HG03108 (cell line): ENCODE measurements around the gene ALOX15.
"Not testable (repeated sequence)": the region's sequence is repeated elsewhere in the genome, so short reads cannot be mapped to it uniquely, and the experiment has no call there.

Experiments used
- ATAC-seq: cut with Tn5 transposase; IDR thresholded peaks from one replicate; pipeline ENCODE4 v1.9.1; 2021; ENCODE audit warnings: moderate library complexity; ENCODE audit not compliant: unreplicated experiment

Gene ALOX15

DNA sequence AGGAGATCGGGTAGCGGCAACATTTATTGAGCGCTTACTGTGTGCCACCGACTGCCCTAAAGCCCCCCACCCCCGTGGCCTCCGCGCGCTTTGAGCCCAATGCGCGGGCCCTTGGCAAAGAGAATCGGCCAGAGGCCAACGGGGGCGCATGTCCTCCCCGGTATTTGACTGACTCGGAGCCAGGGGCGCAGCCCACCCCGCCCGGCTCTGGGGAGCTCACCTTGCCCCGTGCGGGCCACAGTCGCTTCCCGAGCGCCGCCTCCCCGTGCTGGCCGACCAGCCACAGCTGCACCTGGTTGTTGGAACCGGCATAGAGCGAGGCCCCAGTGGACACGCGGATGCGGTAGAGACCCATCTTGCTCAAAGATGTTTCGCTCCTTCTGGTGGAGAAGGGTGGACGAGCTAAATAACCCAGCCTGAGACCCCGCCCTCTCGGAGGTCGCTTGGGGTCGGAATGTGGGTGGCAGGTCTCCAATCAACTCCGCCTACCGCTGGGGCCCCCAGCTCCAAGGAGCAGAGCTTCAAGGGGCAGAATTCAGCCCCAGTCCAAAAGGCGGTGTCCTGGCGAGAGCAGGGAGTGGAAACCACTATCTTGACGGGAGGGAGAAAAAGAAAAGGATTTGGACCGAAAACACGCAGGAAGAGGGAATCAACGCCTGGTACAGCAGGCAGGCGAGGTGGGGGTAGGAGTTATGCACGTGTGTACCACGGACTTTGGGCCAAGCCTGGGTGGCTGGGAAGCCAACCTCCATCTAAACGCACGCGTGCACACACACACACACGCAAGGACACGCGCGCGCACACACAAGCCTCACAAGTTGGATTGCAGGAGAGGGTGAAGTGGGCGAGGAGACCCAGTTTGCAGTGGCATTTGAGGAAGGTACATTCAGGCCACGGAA lies at the start of gene ALOX15:
Gene ALOX15 (minus strand): TSS at position 382 of the 899 bp plus-strand sequence. CDS start 27 bp downstream, at position 355.
- ATAC-seq, result no peak

GRCh38 chr17:4690745-4691144 lies 49.3 kb upstream of the ALOX15 start:
- no peak for ATAC-seq

DNA sequence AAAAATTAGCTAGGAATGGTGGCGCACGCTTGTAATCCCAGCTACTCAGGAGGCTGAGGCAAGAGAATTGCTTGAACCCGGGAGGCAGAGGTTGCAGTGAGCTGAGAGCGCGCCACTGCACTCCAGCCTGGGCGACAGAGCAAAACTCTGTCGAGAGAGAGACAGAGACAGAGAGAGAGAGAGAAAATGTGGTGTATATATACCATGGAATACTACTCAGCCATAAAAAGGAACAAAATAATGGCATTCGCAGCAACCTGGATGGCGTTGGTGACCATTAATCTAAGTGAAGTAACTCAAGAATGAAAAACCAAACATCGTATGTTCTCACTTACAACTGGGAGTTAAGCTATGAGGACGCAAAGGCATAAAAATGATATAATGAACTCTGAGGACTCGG lies 48.4 kb upstream of the ALOX15 start:
- not testable (repeated sequence) for ATAC-seq

DNA sequence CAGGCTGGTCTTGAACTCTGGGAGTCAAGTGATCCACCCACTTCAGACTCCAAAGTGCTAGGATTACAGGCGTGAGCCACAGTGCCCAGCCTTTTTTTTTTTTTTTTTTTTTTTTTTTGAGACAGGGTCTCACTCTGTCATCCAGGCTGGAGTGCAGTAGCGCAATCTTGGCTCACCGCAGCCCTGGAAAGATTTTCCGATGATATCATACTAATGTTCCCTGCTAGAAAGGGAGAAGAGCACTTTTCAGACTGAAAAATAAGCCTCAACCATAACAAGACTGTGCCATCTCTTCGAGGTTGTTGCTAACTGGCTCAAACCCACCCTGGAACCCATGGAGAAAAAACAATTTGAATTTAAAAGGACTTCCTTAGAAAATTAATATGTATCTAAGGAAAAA lies 42.3 kb upstream of the ALOX15 start:
- ATAC-seq, result not testable (repeated sequence)

DNA sequence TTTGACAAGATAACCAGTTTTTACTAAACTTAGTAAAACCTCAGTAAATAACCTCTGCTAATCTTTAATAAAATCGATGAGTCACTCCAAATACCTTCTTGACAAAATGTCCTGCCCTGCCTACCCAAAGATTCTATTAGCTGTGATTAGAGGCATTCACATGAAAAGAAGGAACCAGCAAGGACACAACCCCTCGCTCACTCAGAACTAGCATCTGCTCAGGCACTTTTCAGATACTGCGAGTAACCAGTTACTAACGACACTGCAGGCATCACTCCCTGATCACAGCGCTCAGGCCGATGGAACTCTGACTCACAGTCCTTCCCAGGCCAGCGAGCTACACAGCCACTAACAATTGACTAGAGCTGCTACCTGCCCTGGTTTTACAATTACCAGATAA lies 38.2 kb upstream of the ALOX15 start:
- no peak for ATAC-seq

GRCh38 chr17:4678448-4679026 lies 37.1 kb upstream of the ALOX15 start:
- no peak for ATAC-seq

- ATAC-seq, result no peak
Measured at GRCh38 chr17:4676791-4677190, 35.3 kb upstream of the ALOX15 start.

DNA sequence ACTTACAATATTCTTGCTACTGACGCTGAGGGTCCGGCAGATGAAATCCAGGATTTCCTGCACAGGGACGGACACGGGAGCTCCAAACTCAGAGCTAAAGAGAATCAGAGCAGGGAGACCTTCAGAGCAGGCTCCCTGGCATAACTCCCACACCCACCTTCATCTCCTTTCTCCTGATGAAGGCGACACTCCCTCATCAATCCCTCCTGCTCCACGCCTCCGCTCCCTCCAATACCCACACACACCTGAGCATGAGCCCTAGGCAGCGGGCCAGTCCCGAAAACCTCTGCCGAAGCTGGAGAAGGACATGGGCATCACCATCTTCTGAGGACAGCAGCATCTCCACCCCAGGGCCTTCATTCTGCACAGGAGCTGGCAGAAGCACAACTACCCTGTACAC lies 34.3 kb upstream of the ALOX15 start:
- no peak for ATAC-seq

GRCh38 chr17:4674685-4674998 lies 33.2 kb upstream of the ALOX15 start:
- ATAC-seq, result no peak

GRCh38 chr17:4673986-4674684 lies 32.7 kb upstream of the ALOX15 start:
- no peak for ATAC-seq

DNA sequence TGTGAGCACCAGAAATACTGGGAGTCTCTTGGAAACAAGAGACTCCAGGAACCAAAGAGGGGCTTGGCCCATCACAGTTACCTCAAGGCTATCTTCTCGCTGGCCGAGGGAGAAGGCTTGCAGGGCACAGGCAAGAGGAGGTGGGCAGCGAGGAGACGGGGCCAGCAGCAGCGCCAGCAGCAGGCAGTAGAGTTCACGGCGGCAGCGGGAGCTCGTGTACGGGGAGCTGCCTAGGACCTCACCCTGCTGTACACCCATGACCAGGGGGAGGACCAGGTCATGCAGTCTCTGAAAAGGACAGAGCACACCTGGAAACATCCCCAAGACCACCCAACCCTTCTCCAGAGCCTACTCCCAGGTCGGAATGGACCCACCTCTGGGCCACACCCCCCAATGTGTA lies 31.7 kb upstream of the ALOX15 start:
- ATAC-seq, result no peak

GRCh38 chr17:4672751-4673150 lies 31.3 kb upstream of the ALOX15 start:
- ATAC-seq, result no peak

DNA sequence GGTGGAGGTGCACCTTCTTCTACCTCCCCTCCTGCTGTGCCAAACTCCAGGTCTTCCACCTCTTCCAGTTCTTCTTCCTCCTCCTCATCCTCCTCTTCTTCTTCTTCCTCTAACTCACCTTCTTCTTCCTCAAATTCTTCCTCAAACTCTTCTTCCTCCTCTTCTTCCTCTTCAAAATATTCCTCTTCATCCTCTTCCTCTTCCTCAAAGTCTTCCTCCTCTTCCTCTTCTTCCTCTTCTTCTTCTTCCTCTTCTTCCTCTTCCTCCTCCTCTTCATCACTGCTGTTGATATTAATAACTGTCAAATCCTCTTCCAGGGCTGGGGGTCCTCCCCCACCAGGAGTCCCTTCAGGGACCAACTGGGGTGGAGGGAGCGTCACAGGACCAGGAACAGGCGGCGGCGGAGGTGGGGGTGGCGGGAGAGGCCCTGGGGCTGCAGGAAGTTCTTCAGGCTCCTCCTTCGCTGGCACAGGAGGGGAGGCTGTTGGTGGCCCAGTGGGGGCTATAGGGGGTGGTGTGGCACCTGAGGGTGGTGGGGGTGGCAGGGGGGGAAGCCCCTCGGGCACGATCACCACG lies 30.7 kb upstream of the ALOX15 start:
- no peak for ATAC-seq

DNA sequence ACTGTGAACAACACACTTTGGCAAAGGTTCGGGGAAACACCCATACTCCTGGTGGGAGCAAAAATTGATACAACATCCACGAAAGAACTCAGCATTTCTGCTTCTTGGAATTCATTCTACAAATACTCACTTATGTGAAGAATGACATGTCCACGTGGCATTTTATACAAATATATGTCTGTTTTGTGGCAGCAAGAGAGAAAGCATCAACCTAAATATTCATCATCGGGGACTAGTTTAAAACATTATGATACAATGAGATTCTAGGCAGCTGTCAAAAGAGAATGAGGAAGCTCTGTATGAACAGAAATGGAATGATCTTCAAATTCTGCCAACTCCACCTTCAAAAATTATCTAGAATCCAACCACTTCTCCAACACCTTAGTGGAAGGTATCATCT lies 25.7 kb upstream of the ALOX15 start:
- no peak for ATAC-seq

DNA sequence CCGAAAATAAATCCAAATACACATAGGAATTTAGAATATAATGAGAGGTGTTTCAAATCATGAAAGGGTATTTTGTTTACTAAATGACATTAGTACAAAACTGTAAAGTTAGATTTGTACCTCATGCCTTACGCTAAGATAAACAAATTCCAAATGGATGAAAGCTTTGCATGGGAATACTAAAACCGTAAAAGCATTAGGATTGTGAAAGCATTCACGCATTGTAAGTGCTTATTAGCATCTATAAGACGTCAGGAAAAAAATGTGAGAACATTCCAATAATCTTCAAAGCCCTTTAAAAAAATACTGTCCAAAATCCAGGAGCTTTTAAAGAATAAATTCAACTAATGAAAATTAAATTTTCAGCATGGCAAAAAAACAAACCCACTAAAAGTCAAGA lies 24.8 kb upstream of the ALOX15 start:
- no peak for ATAC-seq

DNA sequence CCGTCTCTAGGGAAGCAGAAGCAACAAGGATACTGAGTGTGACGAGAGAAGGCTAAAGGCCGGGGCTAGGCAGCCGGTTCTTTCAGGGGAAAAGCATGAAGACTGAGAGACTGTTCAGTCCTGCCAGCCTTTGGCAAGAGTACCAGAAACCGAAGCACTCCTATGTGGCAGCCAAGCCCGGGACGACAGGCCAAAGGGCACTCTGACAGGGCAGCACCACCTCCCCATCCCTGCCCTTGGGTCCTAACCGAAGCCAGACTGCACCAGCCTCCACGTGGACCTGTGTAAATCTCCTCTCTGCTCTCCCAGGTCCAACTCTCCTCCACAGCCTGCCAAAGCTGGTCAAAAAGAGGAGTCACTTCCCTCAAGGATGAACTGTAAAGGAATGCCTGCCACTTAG lies 23.5 kb upstream of the ALOX15 start:
- ATAC-seq, result no peak

GRCh38 chr17:4664230-4664629 lies 22.8 kb upstream of the ALOX15 start:
- ATAC-seq, result no peak

DNA sequence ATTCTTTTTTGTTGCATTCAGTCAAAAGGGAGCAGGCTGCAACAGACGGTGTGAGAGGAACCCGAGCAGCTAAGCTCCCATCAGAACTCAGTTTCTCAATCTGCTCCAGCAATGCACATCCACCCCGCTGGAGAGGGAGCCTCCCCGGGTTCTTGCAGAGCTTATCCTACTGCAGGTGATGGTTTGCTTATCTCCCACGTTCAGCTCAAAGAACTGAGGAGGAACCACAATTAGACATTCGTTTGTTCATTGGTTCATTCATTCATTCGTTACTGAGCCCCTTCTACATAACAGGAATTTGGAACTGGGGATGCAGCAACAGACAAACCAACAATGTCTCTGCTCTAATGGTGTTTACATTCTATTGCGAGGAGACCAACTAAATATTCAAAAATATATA lies 22.2 kb upstream of the ALOX15 start:
- ATAC-seq, result no peak

DNA sequence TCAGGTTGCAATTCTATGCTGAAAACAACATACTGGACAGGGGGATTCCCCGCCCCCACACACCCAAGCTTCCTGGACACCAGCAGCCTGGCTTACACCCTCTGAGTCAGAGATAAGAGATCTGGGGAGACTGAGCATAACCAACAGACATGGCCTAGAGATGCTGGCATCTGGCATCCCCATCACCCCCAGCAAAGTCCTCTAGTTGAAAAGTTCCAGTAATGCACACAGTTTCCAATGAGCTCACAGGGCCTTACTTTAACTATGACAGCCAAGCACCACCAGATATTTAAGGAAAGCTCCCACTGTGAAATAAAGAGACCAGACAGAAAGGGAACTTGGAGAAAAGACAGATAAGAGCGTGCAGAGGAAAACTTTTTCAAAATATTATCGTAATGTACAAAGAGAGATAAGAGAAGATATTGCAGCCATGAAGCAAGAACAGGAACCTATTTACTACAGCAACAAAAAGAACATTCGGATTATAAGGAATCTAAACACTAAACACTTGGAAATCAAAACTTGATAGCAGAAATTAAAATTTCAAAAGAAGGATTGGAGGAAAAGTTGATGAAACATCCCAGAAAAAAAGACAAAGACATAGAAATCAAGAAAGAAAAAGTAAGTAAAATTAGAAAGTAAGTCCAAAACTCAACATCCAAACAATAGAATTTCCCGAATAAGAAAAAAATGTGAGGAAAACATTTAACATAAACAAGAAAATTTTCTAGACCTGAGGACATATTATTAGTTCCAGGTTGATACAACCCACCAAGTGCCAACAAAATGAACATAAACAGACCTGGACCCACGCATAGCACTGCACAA lies 17.2 kb upstream of the ALOX15 start:
- no peak for ATAC-seq

DNA sequence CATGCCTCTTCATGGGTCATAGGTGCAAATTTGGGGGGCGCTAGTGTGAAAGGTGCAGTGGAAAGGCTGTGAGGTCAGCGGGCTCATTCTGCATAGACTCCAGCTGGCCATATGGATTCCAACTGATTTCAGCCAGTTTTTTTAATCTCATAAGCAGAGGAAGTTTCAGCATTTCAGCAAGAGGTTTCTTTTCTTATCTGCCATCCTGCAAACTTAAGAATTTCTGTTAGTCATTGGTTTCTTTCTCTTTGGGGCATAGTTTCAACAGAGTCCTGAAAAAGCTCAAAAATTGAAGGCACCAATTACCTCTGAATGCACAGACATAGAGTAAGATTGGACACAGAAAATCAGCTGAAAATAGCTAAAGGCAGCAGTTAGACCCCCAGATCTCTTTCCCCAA lies 16.2 kb upstream of the ALOX15 start:
- ATAC-seq, result no peak

GRCh38 chr17:4655933-4656332 lies 14.5 kb upstream of the ALOX15 start:
- ATAC-seq, result not testable (repeated sequence)
